ENCODE data around the gene GHRH.

GHRH gene

DNA sequence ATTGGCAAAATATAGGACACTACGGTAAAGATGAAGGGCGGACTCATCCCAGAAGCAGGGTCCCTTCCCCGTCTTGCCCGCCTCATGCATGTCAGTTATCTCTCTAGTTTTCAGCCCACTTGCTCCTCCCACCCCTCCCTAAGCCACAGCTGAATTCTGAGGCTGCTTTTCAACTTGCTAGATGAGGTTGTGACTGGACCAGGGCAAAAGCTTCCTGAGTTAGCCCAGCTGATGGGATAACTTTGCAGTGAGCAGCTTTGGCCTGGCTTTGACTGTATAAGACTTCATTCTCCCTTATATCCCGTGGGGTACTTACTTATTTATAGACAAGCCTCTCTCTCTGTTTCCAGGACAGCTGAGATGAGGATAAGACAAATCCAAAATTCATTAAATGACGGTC, 23.2 kb downstream of the GHRH start:
- Histone ChIP-seq H3K4me1 (ENCODE audit: control insufficient read depth, insufficient read depth, low read depth, low read length) (no peaks in the 10 kb centered on the region), H2BK5ac (ENCODE audit: low read depth, low read length, poor library complexity, severe bottlenecking) (no peak overlapping the region), H3K4ac (ENCODE audit: low read depth in 1 of 2, low read length in 2 of 2) (no peak overlapping the region), H3K79me1 (replicated peaks; ENCODE audit: low read length, poor library complexity, severe bottlenecking) (peaks cover 7% of the 10 kb centered on the region), H3K23ac (ENCODE audit: low read length in 2 of 2) (no peak overlapping the region), H3K18ac (ENCODE audit: low read depth in 1 of 2, low read length in 2 of 2) (no peak overlapping the region), H2BK120ac (ENCODE audit: low read depth, low read length) (no peak overlapping the region), H3K4me3 (ENCODE audit: insufficient read depth in 1 of 2, low read depth in 1 of 2, low read length in 2 of 2) (no peak overlapping the region), H4K8ac (ENCODE audit: low read length) (no peak overlapping the region), H3K4me2 (ENCODE audit: low read length, poor library complexity, severe bottlenecking) (no peak overlapping the region), H3K9ac (ENCODE audit: low read length) (no peak overlapping the region), H3K27ac (ENCODE audit: low read length, poor library complexity, severe bottlenecking) (no peak overlapping the region), H3K36me3 (ENCODE audit: control insufficient read depth in 1 of 2, insufficient read depth in 2 of 2, low read depth in 1 of 2, low read length in 2 of 2) (peaks cover 57 to 98% of the 10 kb centered on the region in 2 experiments), H3K9me3 (ENCODE audit: control insufficient read depth, low read length) (no peaks in the 10 kb centered on the region), H2AFZ (ENCODE audit: low read depth, low read length) (no peak overlapping the region), H2BK15ac (ENCODE audit: low read depth, poor library complexity, severe bottlenecking) (no peak overlapping the region), H3K27me3 (ENCODE audit: control insufficient read depth in 1 of 2, insufficient read depth in 1 of 2, low read length in 2 of 2) (no peaks in the 10 kb centered on the region), H2AK5ac (ENCODE audit: low read length, severe bottlenecking) (no peak overlapping the region), H3K14ac (ENCODE audit: low read length in 2 of 2) (no peak overlapping the region), H4K91ac (ENCODE audit: low read length) (no peak overlapping the region), H2BK12ac (ENCODE audit: low read length in 2 of 2) (no peak overlapping the region)
- DNase-seq, result no peak
- 98% methylated on average over 6 of the region's 6 CpGs for WGBS

DNA sequence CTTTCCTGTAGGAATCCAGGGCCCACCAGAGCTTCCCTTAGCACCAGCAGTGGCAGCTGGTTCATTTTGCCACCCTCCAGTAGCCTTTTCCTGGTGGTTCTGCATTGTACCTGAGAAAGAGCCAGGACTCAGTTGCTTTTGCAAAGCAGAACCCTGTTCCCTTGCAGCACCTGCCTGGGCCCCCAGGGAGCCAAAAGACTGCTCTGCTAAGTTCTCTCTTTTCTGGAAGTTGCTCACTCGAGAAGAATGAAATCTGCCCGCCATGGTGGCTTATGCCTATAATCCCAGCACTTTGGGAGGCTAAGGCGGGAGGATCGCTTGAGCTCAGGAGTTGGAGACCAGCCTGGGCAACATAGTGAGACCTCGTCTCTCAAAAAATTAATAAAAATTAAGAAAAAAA, 24.0 kb downstream of the GHRH start:
- 95% methylated on average over 2 of the region's 5 CpGs for WGBS
- no peak overlapping the region for H4K8ac ChIP-seq (ENCODE audit: low read length)
- no peak overlapping the region for H2BK120ac ChIP-seq (ENCODE audit: low read depth, low read length)
- H4K91ac ChIP-seq (ENCODE audit: low read length), result no peak overlapping the region
- no peaks in the 10 kb centered on the region for H3K27me3 ChIP-seq (ENCODE audit: control insufficient read depth in 1 of 2, insufficient read depth in 1 of 2, low read length in 2 of 2)
- H2AFZ ChIP-seq (ENCODE audit: low read depth, low read length), result no peak overlapping the region
- no peak overlapping the region for H3K4me3 ChIP-seq (ENCODE audit: insufficient read depth in 1 of 2, low read depth in 1 of 2, low read length in 2 of 2)
- H2AK5ac ChIP-seq (ENCODE audit: low read length, severe bottlenecking), result no peak overlapping the region
- H3K4me2 ChIP-seq (ENCODE audit: low read length, poor library complexity, severe bottlenecking), result no peak overlapping the region
- no peaks in the 10 kb centered on the region for H3K4me1 ChIP-seq (ENCODE audit: control insufficient read depth, insufficient read depth, low read depth, low read length)
- peaks cover 7% of the 10 kb centered on the region for H3K79me1 ChIP-seq (replicated peaks; ENCODE audit: low read length, poor library complexity, severe bottlenecking)
- peaks cover 52 to 98% of the 10 kb centered on the region in 2 experiments for H3K36me3 ChIP-seq (ENCODE audit: control insufficient read depth in 1 of 2, insufficient read depth in 2 of 2, low read depth in 1 of 2, low read length in 2 of 2)
- H3K23ac ChIP-seq (ENCODE audit: low read length in 2 of 2), result no peak overlapping the region
- no peak overlapping the region for H2BK5ac ChIP-seq (ENCODE audit: low read depth, low read length, poor library complexity, severe bottlenecking)
- no peak overlapping the region for H3K18ac ChIP-seq (ENCODE audit: low read depth in 1 of 2, low read length in 2 of 2)
- H2BK12ac ChIP-seq (ENCODE audit: low read length in 2 of 2), result no peak overlapping the region
- no peak overlapping the region for H3K14ac ChIP-seq (ENCODE audit: low read length in 2 of 2)
- H2BK15ac ChIP-seq (ENCODE audit: low read depth, poor library complexity, severe bottlenecking), result no peak overlapping the region
- no peaks in the 10 kb centered on the region for H3K9me3 ChIP-seq (ENCODE audit: control insufficient read depth, low read length)
- no peak overlapping the region for H3K4ac ChIP-seq (ENCODE audit: low read depth in 1 of 2, low read length in 2 of 2)
- no peak overlapping the region for H3K27ac ChIP-seq (ENCODE audit: low read length, poor library complexity, severe bottlenecking)
- DNase-seq, result no peak
- H3K9ac ChIP-seq (ENCODE audit: low read length), result no peak overlapping the region

DNA sequence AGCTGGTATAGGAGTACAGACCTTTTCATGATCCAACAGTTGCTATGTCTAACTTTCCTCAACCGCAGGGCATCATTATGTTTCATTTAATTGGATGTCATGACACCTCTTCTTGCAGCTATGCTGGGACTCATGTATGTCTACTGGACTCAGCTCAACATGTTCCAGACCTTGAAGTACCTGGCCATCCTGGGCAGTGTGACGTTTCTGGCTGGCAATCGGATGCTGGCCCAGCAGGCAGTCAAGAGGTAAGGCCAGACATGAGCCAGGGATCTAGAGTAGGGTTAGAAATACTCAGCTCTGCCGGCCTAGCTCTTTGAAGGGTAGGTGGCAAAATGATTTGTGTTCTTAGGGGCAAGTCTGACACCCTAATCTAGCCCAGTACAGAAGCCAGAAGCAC, 25.2 kb downstream of the GHRH start:
- 93% methylated on average over 4 of the region's 4 CpGs for WGBS
- Histone ChIP-seq H2AFZ (ENCODE audit: low read depth, low read length) (no peak overlapping the region), H3K27me3 (ENCODE audit: control insufficient read depth in 1 of 2, insufficient read depth in 1 of 2, low read length in 2 of 2) (no peaks in the 10 kb centered on the region), H3K14ac (ENCODE audit: low read length in 2 of 2) (no peak overlapping the region), H3K4me1 (ENCODE audit: control insufficient read depth, insufficient read depth, low read depth, low read length) (no peaks in the 10 kb centered on the region), H2BK12ac (ENCODE audit: low read length in 2 of 2) (no peak overlapping the region), H2AK5ac (ENCODE audit: low read length, severe bottlenecking) (no peak overlapping the region), H2BK120ac (ENCODE audit: low read depth, low read length) (no peak overlapping the region), H4K91ac (ENCODE audit: low read length) (no peak overlapping the region), H3K18ac (ENCODE audit: low read depth in 1 of 2, low read length in 2 of 2) (no peak overlapping the region), H3K4me2 (ENCODE audit: low read length, poor library complexity, severe bottlenecking) (no peak overlapping the region), H3K9ac (ENCODE audit: low read length) (no peak overlapping the region), H3K27ac (ENCODE audit: low read length, poor library complexity, severe bottlenecking) (no peak overlapping the region), H2BK15ac (ENCODE audit: low read depth, poor library complexity, severe bottlenecking) (no peak overlapping the region), H3K79me1 (replicated peaks; ENCODE audit: low read length, poor library complexity, severe bottlenecking) (peaks cover 11% of the 10 kb centered on the region), H2BK5ac (ENCODE audit: low read depth, low read length, poor library complexity, severe bottlenecking) (no peak overlapping the region), H3K4me3 (ENCODE audit: insufficient read depth in 1 of 2, low read depth in 1 of 2, low read length in 2 of 2) (no peak overlapping the region), H3K9me3 (ENCODE audit: control insufficient read depth, low read length) (no peaks in the 10 kb centered on the region), H3K36me3 (ENCODE audit: control insufficient read depth in 1 of 2, insufficient read depth in 2 of 2, low read depth in 1 of 2, low read length in 2 of 2) (peaks cover 51 to 98% of the 10 kb centered on the region in 2 experiments), H3K4ac (ENCODE audit: low read depth in 1 of 2, low read length in 2 of 2) (no peak overlapping the region), H4K8ac (ENCODE audit: low read length) (no peak overlapping the region), H3K23ac (ENCODE audit: low read length in 2 of 2) (no peak overlapping the region)
- DNase-seq, result no peak

DNA sequence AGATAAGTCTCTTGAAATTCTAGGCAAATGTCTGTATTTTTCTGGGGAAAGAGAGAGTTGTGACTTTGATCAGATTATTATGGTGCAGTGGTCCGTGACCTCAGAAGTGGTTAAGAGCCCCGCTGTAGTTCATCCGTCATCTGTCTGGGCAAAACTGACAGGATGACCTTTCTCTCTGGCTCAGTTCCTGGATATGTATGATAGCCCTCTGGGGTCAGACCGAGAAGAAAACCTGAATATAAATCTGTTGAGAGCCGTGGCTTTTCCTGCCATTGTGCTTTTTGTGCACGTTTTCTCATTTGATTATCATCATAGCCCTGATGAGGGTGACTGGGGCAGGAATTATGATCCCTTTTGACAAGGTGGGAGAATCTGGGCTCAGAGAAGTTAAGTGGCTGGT, 26.5 kb downstream of the GHRH start:
- Histone ChIP-seq H3K23ac (ENCODE audit: low read length in 2 of 2) (no peak overlapping the region), H3K27me3 (ENCODE audit: control insufficient read depth in 1 of 2, insufficient read depth in 1 of 2, low read length in 2 of 2) (no peaks in the 10 kb centered on the region), H2AK5ac (ENCODE audit: low read length, severe bottlenecking) (no peak overlapping the region), H3K9me3 (ENCODE audit: control insufficient read depth, low read length) (no peaks in the 10 kb centered on the region), H2BK15ac (ENCODE audit: low read depth, poor library complexity, severe bottlenecking) (no peak overlapping the region), H3K4me2 (ENCODE audit: low read length, poor library complexity, severe bottlenecking) (no peak overlapping the region), H2BK120ac (ENCODE audit: low read depth, low read length) (no peak overlapping the region), H4K91ac (ENCODE audit: low read length) (no peak overlapping the region), H3K27ac (ENCODE audit: low read length, poor library complexity, severe bottlenecking) (no peak overlapping the region), H3K14ac (ENCODE audit: low read length in 2 of 2) (no peak overlapping the region), H3K18ac (ENCODE audit: low read depth in 1 of 2, low read length in 2 of 2) (no peak overlapping the region), H3K4me3 (ENCODE audit: insufficient read depth in 1 of 2, low read depth in 1 of 2, low read length in 2 of 2) (no peak overlapping the region), H3K4me1 (ENCODE audit: control insufficient read depth, insufficient read depth, low read depth, low read length) (no peaks in the 10 kb centered on the region), H3K36me3 (ENCODE audit: control insufficient read depth in 1 of 2, insufficient read depth in 2 of 2, low read depth in 1 of 2, low read length in 2 of 2) (peaks cover 50 to 98% of the 10 kb centered on the region in 2 experiments), H3K79me1 (replicated peaks; ENCODE audit: low read length, poor library complexity, severe bottlenecking) (peaks cover 14% of the 10 kb centered on the region), H2AFZ (ENCODE audit: low read depth, low read length) (no peak overlapping the region), H2BK12ac (ENCODE audit: low read length in 2 of 2) (no peak overlapping the region), H4K8ac (ENCODE audit: low read length) (no peak overlapping the region), H2BK5ac (ENCODE audit: low read depth, low read length, poor library complexity, severe bottlenecking) (no peak overlapping the region), H3K9ac (ENCODE audit: low read length) (no peak overlapping the region), H3K4ac (ENCODE audit: low read depth in 1 of 2, low read length in 2 of 2) (no peak overlapping the region)
- no peak for DNase-seq
- WGBS, result 90% methylated on average over 6 of the region's 6 CpGs

Measured in mesenchymal stem cell (in vitro differentiated cells and primary cell).